Ascending aorta (tissue), 2 donors: Measurements from ENCODE around the gene PIK3CD. TPM values are rescaled to one million over a fixed set of nuclear protein-coding genes. Genes with fewer than 3 reads are reported as not detected.

ENCODE experiments used
- DNase-seq, 2 donors: peaks; one replicate each; pipeline ENCODE4 v3.0.0-alpha.2; 2019; ENCODE audit warnings: low spot score in 2 of 2
- H3K27ac ChIP-seq, 2 donors: fragments of 200-600 bp; sonication (generic); one replicate each; pipeline ENCODE4 v1.5.1; 2016 to 2017; ENCODE audit warnings: mild to moderate bottlenecking in 1 of 2
- H3K27me3 ChIP-seq: fragments of 200-600 bp; sonication (generic); one replicate; pipeline ENCODE4 v1.5.1; 2017
- H3K36me3 ChIP-seq, 2 donors: fragments of 200-600 bp; sonication (generic); one replicate each; pipeline ENCODE4 v1.5.1; 2016
- H3K4me1 ChIP-seq, 2 donors: fragments of 200-600 bp; sonication (generic); one replicate each; pipeline ENCODE4 v1.5.1; 2016 to 2017; ENCODE audit warnings: mild to moderate bottlenecking in 1 of 2
- H3K4me3 ChIP-seq, 2 donors: fragments of 200-600 bp; sonication (generic); one replicate each; pipeline ENCODE4 v1.5.1; 2016 to 2017; ENCODE audit warnings: mild to moderate bottlenecking in 1 of 2
- H3K9me3 ChIP-seq, 2 donors: fragments of 200-600 bp; sonication (generic); one replicate each; pipeline ENCODE4 v1.5.1; 2016
- CTCF ChIP-seq, 3 experiments: fragments of 200-600 bp in 2 of 3; fragments of 450-650 bp in 1 of 3; sonication (generic) in 2 of 3; IDR thresholded peaks; one replicate each; pipeline ENCODE4 v1.5.1; 2016 to 2019; ENCODE audit warnings: antibody characterized with exemption in 3 of 3, mild to moderate bottlenecking in 1 of 3, moderate library complexity in 1 of 3
- intact Hi-C: fragments of 100-400 bp; cut with DNase I; formaldehyde crosslinking; loops from one replicate; pipeline ENCODE4 v1.15.1; 2023
- total RNA-seq: library from RNA; depleted of rRNA; stranded (reverse); fragments of >200 nt; gene quantifications from one replicate; pipeline ENCODE4 v1.1.0, GENCODE V29; 2016

Gene PIK3CD
- total RNA-seq, 1 donor from 2014 or later, result 19.7 TPM

- intact Hi-C loops, result no loop called here
- Histone ChIP-seq H3K27ac (no peak overlapping the region), H3K4me3 (no peak overlapping the region), H3K27me3 (no peaks in the 10 kb centered on the region), H3K4me1 (no peaks in the 10 kb centered on the region), H3K9me3 (no peaks in the 10 kb centered on the region), H3K36me3 (peaks cover 12 to 18% of the 10 kb centered on the region in 2 donors)
- TF ChIP-seq CTCF (IDR thresholded peaks at IDR 0.05), result no peak
- DNase-seq, result no peak
Measured at GRCh38 chr1:9768983-9769382, 117.5 kb downstream of the PIK3CD start.

- intact Hi-C loops, result no loop called here
- H3K27ac ChIP-seq, result no peak overlapping the region
- H3K36me3 ChIP-seq, result peaks cover 12 to 18% of the 10 kb centered on the region in 2 donors
- no peak overlapping the region for H3K4me3 ChIP-seq
- DNase-seq, result no peak
- no peaks in the 10 kb centered on the region for H3K4me1 ChIP-seq
- H3K27me3 ChIP-seq, result no peaks in the 10 kb centered on the region
- no peak for TF ChIP-seq CTCF (IDR thresholded peaks at IDR 0.05)
- no peaks in the 10 kb centered on the region for H3K9me3 ChIP-seq
Measured at GRCh38 chr1:9770298-9770697, 118.8 kb downstream of the PIK3CD start.

- DNase-seq, result no peak
- no peak for TF ChIP-seq CTCF (IDR thresholded peaks at IDR 0.05)
- Histone ChIP-seq H3K27me3 (no peaks in the 10 kb centered on the region), H3K4me1 (no peaks in the 10 kb centered on the region), H3K9me3 (no peaks in the 10 kb centered on the region), H3K4me3 (no peak overlapping the region), H3K36me3 (peaks cover 12 to 18% of the 10 kb centered on the region in 2 donors), H3K27ac (no peak overlapping the region)
- intact Hi-C loops, result no loop called here
Measured at GRCh38 chr1:9774712-9775679, 123.5 kb downstream of the PIK3CD start.

- intact Hi-C loops, result no loop called here
- Histone ChIP-seq H3K4me1 (no peaks in the 10 kb centered on the region), H3K27me3 (no peaks in the 10 kb centered on the region), H3K9me3 (no peaks in the 10 kb centered on the region), H3K36me3 (peaks cover 12 to 14% of the 10 kb centered on the region in 2 donors), H3K4me3 (no peak overlapping the region), H3K27ac (no peak overlapping the region)
- TF ChIP-seq CTCF (IDR thresholded peaks at IDR 0.05), result no peak
- no peak for DNase-seq
Measured at GRCh38 chr1:9776685-9777084, 125.2 kb downstream of the PIK3CD start.

Other genes starting within 250 kb of the PIK3CD start
- gene SLC25A33, start 112.3 kb upstream of the PIK3CD start, total RNA-seq, result 0.11 TPM
- gene TMEM201, start 62.8 kb upstream of the PIK3CD start, total RNA-seq, result 12.8 TPM
- gene CLSTN1, start 172.2 kb downstream of the PIK3CD start, total RNA-seq, result 84.6 TPM